WTC11 (cell line): ENCODE results near the gene CLEC20A. TPM values are rescaled to one million over a fixed set of nuclear protein-coding genes. Genes with fewer than 3 reads are reported as not detected.

Source experiments
- ATAC-seq: fragments of 200-7000 bp; cut with Tn5 transposase; 2 replicates; pipeline ENCODE4 v1.10.0; 2021; ENCODE audit warnings: mild to moderate bottlenecking, moderate library complexity
- CTCF ChIA-PET: fragments of 300-600 bp; sonication (Branson Sonifier 250); formaldehyde crosslinking; loops from one replicate; lab custom pipeline; 2021; ENCODE audit warnings: antibody characterized with exemption; lab: Charles Lee
- POLR2A ChIA-PET: fragments of 350-600 bp; sonication (Branson Sonifier 250); formaldehyde crosslinking; loops from one replicate; lab custom pipeline; 2021; ENCODE audit warnings: antibody characterized with exemption; lab: Charles Lee
- DNase-seq: peaks from one replicate; pipeline ENCODE4 v3.0.0; 2021; ENCODE audit warnings: low spot score
- H3K27ac Mint-ChIP-seq: 2 replicates; pipeline ENCODE4 v1.8.0; 2021; ENCODE audit warnings: mixed read lengths
- H3K27me3 Mint-ChIP-seq: 2 replicates; pipeline ENCODE4 v1.8.0; 2021; ENCODE audit warnings: low read depth, mild to moderate bottlenecking, moderate library complexity, mixed read lengths
- H3K36me3 Mint-ChIP-seq: 2 replicates; pipeline ENCODE4 v1.8.0; 2021; ENCODE audit warnings: mixed read lengths
- H3K4me1 Mint-ChIP-seq: 2 replicates; pipeline ENCODE4 v1.8.0; 2022; ENCODE audit warnings: mixed read lengths
- H3K4me3 Mint-ChIP-seq: 2 replicates; pipeline ENCODE4 v1.8.0; 2021; ENCODE audit warnings: mild to moderate bottlenecking, moderate library complexity, mixed read lengths
- H3K9me3 Mint-ChIP-seq: 2 replicates; pipeline ENCODE4 v1.8.0; 2021; ENCODE audit warnings: mixed read lengths
- CDX4 ChIP-seq: fragments of 250-450 bp; sonication (Bioruptor Pico); IDR thresholded peaks from 2 replicates; pipeline ENCODE4 v1.9.0; 2021; ENCODE audit warnings: moderate library complexity, mild to moderate bottlenecking, inconsistent platforms, borderline replicate concordance
- GTF2I ChIP-seq: fragments of 250-450 bp; sonication (Bioruptor Pico); conservative IDR thresholded peaks from 2 replicates; pipeline ENCODE4 v1.4.0; 2021; ENCODE audit warnings: mild to moderate bottlenecking
- MYBL2 ChIP-seq: sonication (generic); formaldehyde crosslinking; IDR thresholded peaks from 2 replicates; pipeline ENCODE4 v1.8.1; 2023; ENCODE audit warnings: mild to moderate bottlenecking, moderate library complexity, missing genetic modification reagents
- NFE2L1 ChIP-seq: sonication (generic); formaldehyde crosslinking; IDR thresholded peaks from 2 replicates; pipeline ENCODE4 v1.8.1; 2023; ENCODE audit warnings: missing genetic modification reagents
- SOX15 ChIP-seq: fragments of 250-450 bp; sonication (Bioruptor Pico); IDR thresholded peaks from 2 replicates; pipeline ENCODE4 v1.9.0; 2021; ENCODE audit warnings: mild to moderate bottlenecking
- TEAD4 ChIP-seq: sonication (generic); formaldehyde crosslinking; IDR thresholded peaks from 2 replicates; pipeline ENCODE4 v1.8.0; 2022; ENCODE audit warnings: mild to moderate bottlenecking, missing genetic modification reagents
- ZBTB43 ChIP-seq: sonication (generic); formaldehyde crosslinking; IDR thresholded peaks from 2 replicates; pipeline ENCODE4 v1.8.1; 2023; ENCODE audit warnings: mild to moderate bottlenecking, missing genetic modification reagents
- ZNF121 ChIP-seq: sonication (generic); formaldehyde crosslinking; IDR thresholded peaks from 2 replicates; pipeline ENCODE4 v1.8.0; 2023; ENCODE audit warnings: missing genetic modification reagents
- ZNF138 ChIP-seq: sonication (generic); formaldehyde crosslinking; conservative IDR thresholded peaks from 2 replicates; pipeline ENCODE4 v1.8.1; 2022; ENCODE audit warnings: mild to moderate bottlenecking, moderate library complexity, missing genetic modification reagents
- ZNF263 ChIP-seq: sonication (generic); formaldehyde crosslinking; IDR thresholded peaks from 2 replicates; pipeline ENCODE4 v1.8.1; 2022; ENCODE audit warnings: low read depth, mild to moderate bottlenecking, moderate library complexity, missing genetic modification reagents
- ZNF425 ChIP-seq: fragments of 250-450 bp; sonication (Bioruptor Pico); conservative IDR thresholded peaks from 2 replicates; pipeline ENCODE4 v1.9.0; 2021; ENCODE audit warnings: mild to moderate bottlenecking
- total RNA-seq: library from RNA; stranded (reverse); gene quantifications from 3 replicates; pipeline ENCODE4 v1.2.3, GENCODE V29; 2021
- TF ChIP-seq, protein P1 (sequence below): fragments of 250-450 bp; sonication (Bioruptor Pico); IDR thresholded peaks from 2 replicates; pipeline ENCODE4 v1.9.0; 2021; ENCODE audit warnings: mild to moderate bottlenecking
- TF ChIP-seq, protein P2 (sequence below): sonication (generic); formaldehyde crosslinking; IDR thresholded peaks from 2 replicates; pipeline ENCODE4 v1.8.1; 2022; ENCODE audit warnings: missing genetic modification reagents, borderline replicate concordance
- TF ChIP-seq, protein P3 (sequence below): sonication (generic); formaldehyde crosslinking; IDR thresholded peaks from 2 replicates; pipeline ENCODE4 v1.8.0; 2023; ENCODE audit warnings: missing genetic modification reagents, mild to moderate bottlenecking, borderline replicate concordance
- TF ChIP-seq, protein P4 (sequence below): fragments of 250-450 bp; sonication (Bioruptor Pico); IDR thresholded peaks from 2 replicates; pipeline ENCODE4 v2.1.2; 2022; ENCODE audit warnings: mild to moderate bottlenecking, moderate library complexity
- TF ChIP-seq, protein P5 (sequence below): sonication (generic); formaldehyde crosslinking; IDR thresholded peaks from 2 replicates; pipeline ENCODE4 v1.8.0; 2022; ENCODE audit warnings: mild to moderate bottlenecking, missing genetic modification reagents
- TF ChIP-seq, protein P6 (sequence below): fragments of 200-600 bp; IDR thresholded peaks from 2 replicates; pipeline ENCODE4 v1.8.0; 2022; ENCODE audit warnings: antibody characterized with exemption

The CLEC20A gene
- total RNA-seq, 1 experiment from 2014 or later: not detected

DNA sequence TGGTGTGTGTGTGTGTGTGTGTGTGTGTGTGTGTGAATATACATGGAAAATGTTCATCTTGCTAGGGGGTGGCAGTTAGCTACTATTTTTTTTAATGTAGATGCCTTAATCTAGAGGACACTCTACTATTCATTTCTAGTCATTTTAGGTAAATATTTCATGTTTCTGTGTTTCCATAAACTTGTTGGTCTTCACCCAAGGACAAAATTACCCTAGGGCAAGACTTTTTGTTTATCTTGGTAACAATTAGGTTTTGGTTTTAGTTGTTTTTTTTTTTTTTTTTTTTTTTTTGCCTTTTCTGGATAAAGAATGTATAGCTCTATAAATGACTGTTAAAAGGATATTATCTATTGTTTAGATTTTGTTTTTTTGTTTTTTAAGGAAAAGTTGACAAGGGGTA is 32.2 kb downstream of the CLEC20A start:
- Mint-ChIP-seq H3K27ac (no peak overlapping the region), H3K4me3 (no peak overlapping the region), H3K27me3 (no peaks in the 10 kb centered on the region), H3K36me3 (peaks cover 25% of the 10 kb centered on the region), H3K9me3 (no peaks in the 10 kb centered on the region), H3K4me1 (peaks cover 6% of the 10 kb centered on the region)
- TF ChIP-seq, protein P1, sequence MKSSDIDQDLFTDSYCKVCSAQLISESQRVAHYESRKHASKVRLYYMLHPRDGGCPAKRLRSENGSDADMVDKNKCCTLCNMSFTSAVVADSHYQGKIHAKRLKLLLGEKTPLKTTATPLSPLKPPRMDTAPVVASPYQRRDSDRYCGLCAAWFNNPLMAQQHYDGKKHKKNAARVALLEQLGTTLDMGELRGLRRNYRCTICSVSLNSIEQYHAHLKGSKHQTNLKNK (CRISPR knock-in tag): no peak
- TF ChIP-seq ZNF121 (no peak), GTF2I (no peak), NFE2L1 (CRISPR knock-in tag) (no peak), MYBL2 (CRISPR knock-in tag) (no peak), ZBTB43 (CRISPR knock-in tag) (no peak), CDX4 (CRISPR knock-in tag) (no peak)
- TF ChIP-seq, protein P2, sequence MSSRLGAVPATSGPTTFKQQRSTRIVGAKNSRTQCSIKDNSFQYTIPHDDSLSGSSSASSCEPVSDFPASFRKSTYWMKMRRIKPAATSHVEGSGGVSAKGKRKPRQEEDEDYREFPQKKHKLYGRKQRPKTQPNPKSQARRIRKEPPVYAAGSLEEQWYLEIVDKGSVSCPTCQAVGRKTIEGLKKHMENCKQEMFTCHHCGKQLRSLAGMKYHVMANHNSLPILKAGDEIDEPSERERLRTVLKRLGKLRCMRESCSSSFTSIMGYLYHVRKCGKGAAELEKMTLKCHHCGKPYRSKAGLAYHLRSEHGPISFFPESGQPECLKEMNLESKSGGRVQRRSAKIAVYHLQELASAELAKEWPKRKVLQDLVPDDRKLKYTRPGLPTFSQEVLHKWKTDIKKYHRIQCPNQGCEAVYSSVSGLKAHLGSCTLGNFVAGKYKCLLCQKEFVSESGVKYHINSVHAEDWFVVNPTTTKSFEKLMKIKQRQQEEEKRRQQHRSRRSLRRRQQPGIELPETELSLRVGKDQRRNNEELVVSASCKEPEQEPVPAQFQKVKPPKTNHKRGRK: no peak
- TF ChIP-seq, protein P3, sequence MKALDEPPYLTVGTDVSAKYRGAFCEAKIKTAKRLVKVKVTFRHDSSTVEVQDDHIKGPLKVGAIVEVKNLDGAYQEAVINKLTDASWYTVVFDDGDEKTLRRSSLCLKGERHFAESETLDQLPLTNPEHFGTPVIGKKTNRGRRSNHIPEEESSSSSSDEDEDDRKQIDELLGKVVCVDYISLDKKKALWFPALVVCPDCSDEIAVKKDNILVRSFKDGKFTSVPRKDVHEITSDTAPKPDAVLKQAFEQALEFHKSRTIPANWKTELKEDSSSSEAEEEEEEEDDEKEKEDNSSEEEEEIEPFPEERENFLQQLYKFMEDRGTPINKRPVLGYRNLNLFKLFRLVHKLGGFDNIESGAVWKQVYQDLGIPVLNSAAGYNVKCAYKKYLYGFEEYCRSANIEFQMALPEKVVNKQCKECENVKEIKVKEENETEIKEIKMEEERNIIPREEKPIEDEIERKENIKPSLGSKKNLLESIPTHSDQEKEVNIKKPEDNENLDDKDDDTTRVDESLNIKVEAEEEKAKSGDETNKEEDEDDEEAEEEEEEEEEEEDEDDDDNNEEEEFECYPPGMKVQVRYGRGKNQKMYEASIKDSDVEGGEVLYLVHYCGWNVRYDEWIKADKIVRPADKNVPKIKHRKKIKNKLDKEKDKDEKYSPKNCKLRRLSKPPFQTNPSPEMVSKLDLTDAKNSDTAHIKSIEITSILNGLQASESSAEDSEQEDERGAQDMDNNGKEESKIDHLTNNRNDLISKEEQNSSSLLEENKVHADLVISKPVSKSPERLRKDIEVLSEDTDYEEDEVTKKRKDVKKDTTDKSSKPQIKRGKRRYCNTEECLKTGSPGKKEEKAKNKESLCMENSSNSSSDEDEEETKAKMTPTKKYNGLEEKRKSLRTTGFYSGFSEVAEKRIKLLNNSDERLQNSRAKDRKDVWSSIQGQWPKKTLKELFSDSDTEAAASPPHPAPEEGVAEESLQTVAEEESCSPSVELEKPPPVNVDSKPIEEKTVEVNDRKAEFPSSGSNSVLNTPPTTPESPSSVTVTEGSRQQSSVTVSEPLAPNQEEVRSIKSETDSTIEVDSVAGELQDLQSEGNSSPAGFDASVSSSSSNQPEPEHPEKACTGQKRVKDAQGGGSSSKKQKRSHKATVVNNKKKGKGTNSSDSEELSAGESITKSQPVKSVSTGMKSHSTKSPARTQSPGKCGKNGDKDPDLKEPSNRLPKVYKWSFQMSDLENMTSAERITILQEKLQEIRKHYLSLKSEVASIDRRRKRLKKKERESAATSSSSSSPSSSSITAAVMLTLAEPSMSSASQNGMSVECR: no peak
- TF ChIP-seq, protein P4, sequence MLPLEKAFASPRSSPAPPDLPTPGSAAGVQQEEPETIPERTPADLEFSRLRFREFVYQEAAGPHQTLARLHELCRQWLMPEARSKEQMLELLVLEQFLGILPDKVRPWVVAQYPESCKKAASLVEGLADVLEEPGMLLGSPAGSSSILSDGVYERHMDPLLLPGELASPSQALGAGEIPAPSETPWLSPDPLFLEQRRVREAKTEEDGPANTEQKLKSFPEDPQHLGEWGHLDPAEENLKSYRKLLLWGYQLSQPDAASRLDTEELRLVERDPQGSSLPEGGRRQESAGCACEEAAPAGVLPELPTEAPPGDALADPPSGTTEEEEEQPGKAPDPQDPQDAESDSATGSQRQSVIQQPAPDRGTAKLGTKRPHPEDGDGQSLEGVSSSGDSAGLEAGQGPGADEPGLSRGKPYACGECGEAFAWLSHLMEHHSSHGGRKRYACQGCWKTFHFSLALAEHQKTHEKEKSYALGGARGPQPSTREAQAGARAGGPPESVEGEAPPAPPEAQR (CRISPR knock-in tag): no peak
- TF ChIP-seq, protein P5, sequence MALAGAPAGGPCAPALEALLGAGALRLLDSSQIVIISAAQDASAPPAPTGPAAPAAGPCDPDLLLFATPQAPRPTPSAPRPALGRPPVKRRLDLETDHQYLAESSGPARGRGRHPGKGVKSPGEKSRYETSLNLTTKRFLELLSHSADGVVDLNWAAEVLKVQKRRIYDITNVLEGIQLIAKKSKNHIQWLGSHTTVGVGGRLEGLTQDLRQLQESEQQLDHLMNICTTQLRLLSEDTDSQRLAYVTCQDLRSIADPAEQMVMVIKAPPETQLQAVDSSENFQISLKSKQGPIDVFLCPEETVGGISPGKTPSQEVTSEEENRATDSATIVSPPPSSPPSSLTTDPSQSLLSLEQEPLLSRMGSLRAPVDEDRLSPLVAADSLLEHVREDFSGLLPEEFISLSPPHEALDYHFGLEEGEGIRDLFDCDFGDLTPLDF (CRISPR knock-in tag): no peak
- ChIA-PET POLR2A (interaction anchor here (0.6 kb wide), 1 partner anchor 110 kb away, joined by 3 read pairs; no protein-coding TSS in a partner anchor), CTCF (interaction anchor here (0.6 to 1.0 kb wide), 3 partner anchors 36 to 165 kb away, joined by 3 to 4 read pairs (median 3); no protein-coding TSS in a partner anchor)
- ATAC-seq (no peak), DNase-seq (no peak)

- ChIA-PET POLR2A (no interaction called here), CTCF (interaction anchor here (1.0 kb wide), 2 partner anchors 37 to 164 kb away, joined by 3 read pairs; no protein-coding TSS in a partner anchor)
- no peak for DNase-seq
- no peak for ATAC-seq
- Mint-ChIP-seq H3K27me3 (no peaks in the 10 kb centered on the region), H3K36me3 (peaks cover 25% of the 10 kb centered on the region), H3K9me3 (no peaks in the 10 kb centered on the region), H3K27ac (no peak overlapping the region), H3K4me3 (no peak overlapping the region), H3K4me1 (peaks cover 6% of the 10 kb centered on the region)
- no peak for TF ChIP-seq TEAD4 (CRISPR knock-in tag)
- TF ChIP-seq, protein P5 (CRISPR knock-in tag): no peak
- TF ChIP-seq ZNF425 (CRISPR knock-in tag): no peak
- TF ChIP-seq ZNF263: no peak
- TF ChIP-seq, protein P6, sequence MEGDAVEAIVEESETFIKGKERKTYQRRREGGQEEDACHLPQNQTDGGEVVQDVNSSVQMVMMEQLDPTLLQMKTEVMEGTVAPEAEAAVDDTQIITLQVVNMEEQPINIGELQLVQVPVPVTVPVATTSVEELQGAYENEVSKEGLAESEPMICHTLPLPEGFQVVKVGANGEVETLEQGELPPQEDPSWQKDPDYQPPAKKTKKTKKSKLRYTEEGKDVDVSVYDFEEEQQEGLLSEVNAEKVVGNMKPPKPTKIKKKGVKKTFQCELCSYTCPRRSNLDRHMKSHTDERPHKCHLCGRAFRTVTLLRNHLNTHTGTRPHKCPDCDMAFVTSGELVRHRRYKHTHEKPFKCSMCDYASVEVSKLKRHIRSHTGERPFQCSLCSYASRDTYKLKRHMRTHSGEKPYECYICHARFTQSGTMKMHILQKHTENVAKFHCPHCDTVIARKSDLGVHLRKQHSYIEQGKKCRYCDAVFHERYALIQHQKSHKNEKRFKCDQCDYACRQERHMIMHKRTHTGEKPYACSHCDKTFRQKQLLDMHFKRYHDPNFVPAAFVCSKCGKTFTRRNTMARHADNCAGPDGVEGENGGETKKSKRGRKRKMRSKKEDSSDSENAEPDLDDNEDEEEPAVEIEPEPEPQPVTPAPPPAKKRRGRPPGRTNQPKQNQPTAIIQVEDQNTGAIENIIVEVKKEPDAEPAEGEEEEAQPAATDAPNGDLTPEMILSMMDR: no peak
- no peak for TF ChIP-seq ZNF121
- TF ChIP-seq ZNF138 (CRISPR knock-in tag): no peak
- TF ChIP-seq SOX15 (CRISPR knock-in tag): no peak
These were observed 32.6 kb downstream of the CLEC20A start for GRCh38 chr1:178464141-178464540.
